Stimulated activated CD4-positive, alpha-beta T cell treated with anti-CD3 and anti-CD28 coated beads, Interleukin-4, amount 100 ng/mL, for 1 hour (primary cell): Measurements from ENCODE around the gene RNF149.
"Not testable (repeated sequence)": the region's sequence is repeated elsewhere in the genome, so short reads cannot be mapped to it uniquely, and the experiment has no call there.

Source experiments
- DNase-seq: peaks from one replicate; pipeline ENCODE4 v3.0.0-alpha.2; 2020

The RNF149 gene, protein sequence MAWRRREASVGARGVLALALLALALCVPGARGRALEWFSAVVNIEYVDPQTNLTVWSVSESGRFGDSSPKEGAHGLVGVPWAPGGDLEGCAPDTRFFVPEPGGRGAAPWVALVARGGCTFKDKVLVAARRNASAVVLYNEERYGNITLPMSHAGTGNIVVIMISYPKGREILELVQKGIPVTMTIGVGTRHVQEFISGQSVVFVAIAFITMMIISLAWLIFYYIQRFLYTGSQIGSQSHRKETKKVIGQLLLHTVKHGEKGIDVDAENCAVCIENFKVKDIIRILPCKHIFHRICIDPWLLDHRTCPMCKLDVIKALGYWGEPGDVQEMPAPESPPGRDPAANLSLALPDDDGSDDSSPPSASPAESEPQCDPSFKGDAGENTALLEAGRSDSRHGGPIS

GRCh38 chr2:101308432-101309210 lies at the start of gene RNF149:
Gene RNF149 (minus strand): TSS chr2:101308701. CDS start chr2:101308588, 113 bp downstream.
- DNase-seq: peak; percentile 92

DNA sequence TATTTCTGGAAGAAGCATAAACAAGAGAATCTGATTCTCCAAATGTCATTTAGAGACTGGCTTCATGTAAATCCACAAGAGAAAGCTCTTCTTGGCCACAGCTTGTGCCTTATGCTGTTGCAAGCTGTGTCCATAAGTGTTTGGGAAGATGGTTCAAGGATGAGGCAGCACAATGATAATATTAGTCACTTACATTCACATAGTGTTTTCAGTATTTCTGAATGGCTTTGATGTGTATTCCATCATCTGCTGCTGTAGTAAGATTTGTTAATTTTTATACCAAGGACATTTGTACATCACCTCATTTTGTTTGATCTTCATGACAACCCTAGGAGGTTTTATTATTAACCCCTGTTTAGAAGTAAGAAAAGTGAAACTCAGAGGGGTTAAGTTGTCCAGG lies 48.9 kb upstream of the RNF149 start:
- DNase-seq: no peak

- no peak for DNase-seq
Observed at GRCh38 chr2:101356521-101356920, 48.0 kb upstream of the RNF149 start.

GRCh38 chr2:101356055-101356454 lies 47.6 kb upstream of the RNF149 start:
- DNase-seq: no peak

GRCh38 chr2:101355401-101356054 lies 47.0 kb upstream of the RNF149 start:
- DNase-seq: no peak

DNA sequence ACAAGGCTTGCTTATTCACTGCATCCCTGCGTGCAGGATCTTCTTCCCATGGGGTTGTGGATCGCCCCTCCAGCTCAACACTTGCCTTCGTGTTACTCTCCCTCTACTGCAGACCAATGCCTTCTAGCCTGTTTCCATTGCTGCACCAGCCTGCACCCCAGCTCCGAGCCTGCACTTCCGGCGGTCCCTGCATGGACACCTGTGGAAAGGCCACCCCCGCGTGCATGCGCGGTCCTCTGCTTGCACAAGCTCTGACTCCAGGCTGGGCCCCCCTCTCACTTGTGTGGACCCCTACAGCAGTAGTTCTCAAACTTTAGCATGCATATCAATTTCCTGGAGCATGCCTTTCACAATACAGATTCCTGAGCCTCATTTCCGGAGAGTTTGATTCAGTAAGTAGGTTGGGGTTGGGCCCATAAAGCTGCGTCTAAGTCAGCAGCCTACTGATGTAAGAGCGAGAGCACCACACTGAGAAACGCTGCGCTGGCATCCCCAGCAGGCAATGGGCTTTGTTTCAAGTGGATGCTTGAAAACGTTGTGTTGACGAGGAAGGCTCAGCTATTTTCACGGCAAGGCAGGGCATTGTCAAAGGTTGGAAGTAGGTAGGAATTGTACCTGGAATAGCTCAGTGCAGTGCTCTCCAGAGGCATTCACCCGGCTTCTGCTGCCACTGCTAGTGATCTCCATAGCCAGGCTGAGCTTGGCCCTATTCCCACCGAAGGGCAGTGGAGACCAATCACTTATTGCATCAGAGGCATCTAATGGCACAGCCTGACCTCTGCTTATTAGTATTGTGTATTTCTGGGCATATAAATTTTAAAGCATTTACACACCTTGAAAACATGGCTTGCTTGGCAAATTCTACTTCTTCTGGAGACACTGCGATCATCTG lies 46.2 kb upstream of the RNF149 start:
- DNase-seq: no peak

DNA sequence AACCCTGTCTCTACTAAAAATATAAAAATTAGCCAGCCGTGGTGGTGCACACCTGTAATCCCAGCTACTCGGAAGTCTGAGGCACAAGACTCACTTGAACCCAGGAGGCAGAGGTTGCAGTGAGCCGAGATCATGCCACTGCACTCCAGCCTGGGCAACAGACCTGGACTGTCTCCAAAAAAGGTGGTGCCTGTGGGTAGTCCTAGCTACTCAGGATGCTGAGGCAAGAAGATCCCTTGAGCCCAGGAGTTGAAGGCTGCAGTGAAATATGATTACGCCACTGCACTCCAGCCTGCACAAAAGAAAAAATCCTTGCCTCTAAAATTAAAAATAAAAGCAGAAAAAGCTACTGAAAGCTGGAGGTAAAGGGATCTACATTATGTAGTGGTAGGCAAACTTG lies 44.1 kb upstream of the RNF149 start:
- not testable (repeated sequence) for DNase-seq

DNA sequence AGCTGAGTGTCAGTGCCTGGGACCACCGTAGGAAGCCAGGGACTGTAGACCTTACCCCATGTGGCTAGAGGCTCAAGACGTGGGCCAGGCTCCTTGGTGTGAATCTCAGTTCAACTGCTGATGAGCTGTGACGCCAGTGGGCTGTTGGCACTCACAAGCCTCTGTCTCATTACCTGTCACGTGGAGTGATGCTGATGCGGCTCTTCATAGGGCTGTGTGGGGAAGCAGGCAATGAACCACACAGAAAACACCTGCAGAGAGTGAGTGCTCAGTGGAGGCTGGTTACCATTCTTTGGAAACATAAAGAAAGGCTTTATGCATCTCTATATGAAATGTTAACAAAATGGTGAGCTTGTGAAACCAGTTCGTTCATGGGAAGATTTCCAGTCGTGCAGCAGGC lies 42.7 kb upstream of the RNF149 start:
- DNase-seq: no peak

DNA sequence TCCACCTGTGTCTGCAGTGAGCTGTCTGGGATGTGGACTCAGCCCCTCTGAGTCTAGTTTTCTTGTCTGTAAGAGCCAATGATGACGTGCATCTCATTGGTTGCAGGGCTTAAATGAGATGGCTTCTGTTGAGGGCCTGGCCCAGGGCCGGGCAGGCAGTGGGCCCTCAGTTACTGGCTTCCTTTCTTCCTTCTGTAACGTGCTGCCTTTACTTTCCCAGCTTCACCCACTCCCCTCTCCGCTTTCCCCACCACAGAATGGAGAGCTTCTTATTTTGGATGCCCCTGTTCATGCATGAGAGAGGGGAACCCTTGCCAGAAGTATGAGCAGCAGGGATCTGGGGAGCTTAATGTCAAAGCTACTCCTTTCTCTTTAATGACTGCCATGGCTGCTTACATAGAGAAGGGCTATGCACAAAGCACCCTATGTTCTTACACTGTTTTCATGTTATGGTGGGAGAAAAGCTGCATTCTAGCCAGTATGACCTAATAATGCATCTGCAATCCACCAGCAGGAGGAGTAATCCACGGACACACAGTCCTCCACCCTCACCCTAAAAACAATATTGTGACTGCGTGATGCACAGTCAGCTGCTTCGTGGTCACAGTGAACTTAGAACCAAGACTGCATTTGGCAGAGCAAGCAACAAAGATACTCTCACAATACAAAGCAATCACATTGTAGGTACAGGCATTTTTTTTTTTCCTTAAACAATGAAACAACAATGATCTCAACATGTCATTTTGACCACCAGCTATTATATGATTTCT lies 41.6 kb upstream of the RNF149 start:
- no peak for DNase-seq

DNA sequence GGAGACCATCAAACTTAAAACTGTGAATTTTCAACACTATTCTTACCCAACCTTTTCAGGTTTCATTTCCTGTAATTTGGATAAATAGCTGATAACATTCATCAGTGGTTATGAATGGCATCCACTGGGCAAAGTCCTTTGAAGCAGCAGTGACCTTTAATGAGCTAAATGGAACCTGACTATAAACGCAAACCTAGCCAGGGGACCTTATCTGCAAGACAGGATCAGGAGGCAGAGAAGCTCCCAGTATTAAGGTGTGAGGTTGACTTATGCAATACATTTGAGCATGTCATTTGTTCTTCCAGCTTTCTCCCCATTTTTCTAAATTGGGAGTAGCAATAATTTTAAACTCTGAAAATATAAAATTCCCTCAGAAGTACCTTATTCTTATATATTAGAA lies 40.4 kb upstream of the RNF149 start:
- DNase-seq: no peak

GRCh38 chr2:101346909-101347308 lies 38.4 kb upstream of the RNF149 start:
- DNase-seq: no peak

DNA sequence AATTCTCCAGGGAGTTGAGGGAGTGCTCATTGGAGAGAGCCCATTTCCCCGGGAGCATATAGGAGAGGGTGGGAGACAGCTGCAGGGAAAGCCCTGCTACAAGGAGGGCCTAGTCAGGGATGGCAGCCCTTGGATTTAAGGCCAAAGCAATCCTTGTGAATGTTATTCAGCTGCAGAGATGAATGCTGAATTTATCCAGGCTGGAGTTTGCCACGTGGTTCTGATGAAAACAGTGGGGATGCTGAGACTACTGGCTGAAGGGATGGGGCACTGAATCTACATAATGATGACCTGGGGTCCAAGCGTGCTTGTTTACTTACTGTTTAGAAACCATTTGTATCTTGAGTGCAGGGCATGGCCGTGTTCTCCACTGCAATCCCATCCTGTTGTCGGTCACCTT lies 35.6 kb upstream of the RNF149 start:
- no peak for DNase-seq

DNA sequence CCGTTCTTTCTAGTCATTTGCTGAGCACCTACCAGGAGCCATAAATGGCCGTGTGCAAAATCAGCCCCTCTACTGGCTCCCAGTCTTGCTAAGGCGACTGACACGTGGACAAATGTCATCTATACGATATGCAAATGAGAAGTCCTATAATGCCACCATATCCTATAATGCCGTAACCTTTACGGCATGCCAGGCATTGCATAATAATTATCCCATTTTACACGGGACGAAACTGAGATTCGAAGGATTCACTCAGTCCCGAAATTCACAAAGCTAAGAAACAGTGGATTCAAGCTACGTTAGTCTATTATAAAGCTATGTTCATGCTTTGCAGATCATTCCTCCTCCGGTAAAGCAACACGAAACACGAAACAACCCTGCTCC lies 34.1 kb upstream of the RNF149 start:
- DNase-seq: no peak

DNA sequence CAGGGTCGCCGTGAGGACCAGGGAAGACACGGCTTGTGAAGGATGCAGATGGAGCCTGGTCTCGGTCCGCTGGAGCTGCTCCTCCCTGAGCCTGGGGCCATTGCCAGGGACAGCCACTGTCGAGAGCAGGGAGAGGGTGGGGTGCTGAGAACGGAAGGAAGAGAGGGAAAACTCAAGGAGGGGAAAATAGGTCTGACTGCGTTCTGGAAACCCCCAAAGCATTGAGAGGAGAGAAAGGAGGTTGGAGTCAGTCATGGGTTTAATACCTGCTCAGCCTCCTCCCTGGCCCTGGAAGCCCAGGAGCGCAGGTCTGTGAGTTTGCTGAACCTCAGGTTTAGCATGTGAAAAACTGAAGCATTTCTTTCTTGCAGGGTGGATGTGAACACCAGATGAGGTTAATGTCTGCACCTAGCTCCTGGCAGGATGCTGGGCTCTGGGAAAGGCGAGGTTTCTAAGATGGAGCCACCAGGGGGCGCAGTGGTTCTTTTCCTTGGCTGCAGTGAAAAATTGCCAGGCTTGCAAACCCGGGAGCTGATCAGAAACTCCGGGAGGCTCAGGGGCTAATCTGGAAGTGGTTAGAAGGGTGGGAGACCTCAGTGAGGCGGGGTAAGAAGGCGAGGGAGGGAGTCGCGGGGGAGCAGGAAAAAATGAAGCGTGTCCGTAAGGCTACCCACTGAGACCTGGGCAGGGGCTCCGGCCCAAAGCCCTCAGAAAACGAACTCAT lies 33.6 kb upstream of the RNF149 start:
- DNase-seq: peak; percentile 75

DNA sequence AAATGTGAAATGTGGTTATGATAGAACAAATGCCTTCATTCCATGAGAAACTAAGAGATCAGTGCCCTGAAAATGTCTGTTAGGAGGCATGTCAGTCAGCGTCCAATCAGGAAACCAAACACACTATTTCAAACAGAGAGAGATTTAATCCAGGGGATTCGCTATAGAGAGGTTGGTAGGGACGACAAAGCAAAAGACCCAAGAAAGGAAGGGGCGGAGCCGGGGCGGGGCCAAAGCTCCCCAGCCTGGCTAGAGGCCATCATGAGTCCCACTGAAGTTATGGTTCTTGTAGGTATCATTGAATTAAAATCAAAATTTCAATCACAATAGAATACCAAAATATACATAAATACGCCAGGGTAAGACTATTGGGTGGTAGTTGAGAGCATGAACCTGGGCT lies 32.9 kb upstream of the RNF149 start:
- peak; percentile 44 for DNase-seq

DNA sequence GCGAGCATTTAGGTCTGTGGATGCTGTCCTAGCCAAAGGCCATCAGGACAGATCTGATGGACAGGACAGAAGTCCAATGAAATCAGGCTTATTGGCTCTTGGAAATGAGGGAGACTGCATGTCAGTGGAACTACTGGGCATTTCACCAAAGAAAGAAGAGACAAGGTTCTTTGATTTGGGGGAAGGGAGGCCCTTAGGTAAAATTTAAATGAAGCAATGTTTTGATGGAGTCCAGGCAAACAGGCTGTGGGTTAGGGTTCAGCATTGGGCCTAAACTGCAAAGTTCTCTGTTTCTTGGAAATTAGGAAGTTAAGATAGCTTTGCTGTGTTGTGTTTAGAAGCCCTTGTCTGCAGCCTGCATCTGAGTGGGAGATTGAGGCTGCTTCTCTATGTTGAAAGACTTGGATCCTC lies 31.6 kb upstream of the RNF149 start:
- DNase-seq: no peak

- no peak for DNase-seq
Observed at GRCh38 chr2:101339266-101339880, 30.9 kb upstream of the RNF149 start.

- no peak for DNase-seq
Observed at GRCh38 chr2:101337877-101338276, 29.4 kb upstream of the RNF149 start.

- DNase-seq: no peak
Observed at GRCh38 chr2:101332885-101333766, 24.6 kb upstream of the RNF149 start.

DNA sequence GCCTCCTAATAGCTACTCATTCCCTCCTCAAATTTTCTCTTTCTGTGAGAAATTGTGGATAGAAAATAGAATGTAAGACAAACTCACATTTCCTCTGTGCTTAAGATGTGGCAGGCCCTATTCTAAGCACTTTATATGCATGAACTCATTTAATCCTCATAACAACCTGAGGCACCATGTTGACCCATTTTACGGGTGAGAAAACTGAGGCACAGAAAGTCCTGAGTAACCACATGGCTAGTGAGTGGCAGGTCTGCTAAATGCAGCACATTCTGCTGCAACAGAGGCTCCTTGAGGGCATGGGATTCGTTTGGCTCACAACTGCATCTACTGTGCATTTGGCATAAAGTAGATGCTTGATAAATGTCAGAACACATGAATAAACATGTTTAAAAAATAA lies 22.7 kb upstream of the RNF149 start:
- DNase-seq: no peak
